Mesodermal cell (in vitro differentiated cells): Measurements from ENCODE around the gene CNNM1.

Experiments
- H3K27ac ChIP-seq: 2 replicates; pipeline ENCODE4 v1.7.0; 2013; ENCODE audit warnings: mild to moderate bottlenecking, low read depth, low read length, moderate library complexity; ENCODE audit not compliant: severe bottlenecking
- H3K36me3 ChIP-seq: 2 replicates; pipeline ENCODE4 v1.7.1; 2013; ENCODE audit warnings: mild to moderate bottlenecking, low read length, moderate library complexity; ENCODE audit not compliant: control insufficient read depth, insufficient read depth
- H3K4me1 ChIP-seq: one replicate; pipeline ENCODE4 v1.7.1; 2013; ENCODE audit warnings: mild to moderate bottlenecking, low read length; ENCODE audit not compliant: insufficient read depth, control insufficient read depth, poor library complexity, severe bottlenecking
- H3K4me3 ChIP-seq: 2 replicates; pipeline ENCODE4 v1.7.0; 2013; ENCODE audit warnings: low read length, control low read depth, mild to moderate bottlenecking; ENCODE audit not compliant: insufficient read depth, poor library complexity, severe bottlenecking; ENCODE audit errors: extremely low read depth
- H3K9me3 ChIP-seq: 2 replicates; pipeline ENCODE4 v1.7.1; 2013; ENCODE audit warnings: mild to moderate bottlenecking, low read length, moderate library complexity; ENCODE audit not compliant: control insufficient read depth
- WGBS, 2 experiments: methylation state at CpG; one replicate each; pipeline ENCODE4 v1.1.5; 2013; ENCODE audit warnings: missing lambda C conversion rate in 2 of 2; ENCODE audit not compliant: insufficient coverage in 2 of 2; 5-methylcytosine and 5-hydroxymethylcytosine counted together

The CNNM1 gene

DNA sequence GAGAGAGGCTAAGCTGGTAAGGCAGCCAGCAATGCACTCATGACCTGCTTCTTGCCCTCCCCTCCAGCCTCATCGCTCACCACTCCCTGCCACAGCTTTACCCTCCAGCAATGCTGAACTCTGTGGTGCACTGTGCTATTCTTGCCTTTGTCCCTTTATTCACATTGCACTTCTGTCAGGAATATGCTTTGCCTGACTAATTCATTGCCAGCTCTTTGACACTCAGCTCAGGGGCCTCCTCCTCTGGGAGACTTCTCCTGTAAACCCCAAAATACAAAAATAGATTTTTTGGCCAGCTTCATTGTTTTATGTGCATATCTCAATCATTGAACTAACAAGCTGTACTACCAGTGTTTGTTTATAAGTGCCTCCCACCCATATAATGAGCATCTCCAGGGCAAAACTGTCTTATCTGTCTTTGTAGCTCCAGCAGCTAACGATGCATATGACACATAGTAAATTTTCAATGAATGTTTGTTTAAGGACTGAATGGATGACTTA is 8.2 kb downstream of the CNNM1 start:
- H3K36me3 ChIP-seq: no peaks in the 10 kb centered on the region
- no peaks in the 10 kb centered on the region for H3K4me1 ChIP-seq
- no peak overlapping the region for H3K4me3 ChIP-seq
- 75 to 92% methylated on average over 1 to 2 of the region's 2 CpGs for WGBS, 2 experiments
- no peak overlapping the region for H3K27ac ChIP-seq
- H3K9me3 ChIP-seq: no peaks in the 10 kb centered on the region

DNA sequence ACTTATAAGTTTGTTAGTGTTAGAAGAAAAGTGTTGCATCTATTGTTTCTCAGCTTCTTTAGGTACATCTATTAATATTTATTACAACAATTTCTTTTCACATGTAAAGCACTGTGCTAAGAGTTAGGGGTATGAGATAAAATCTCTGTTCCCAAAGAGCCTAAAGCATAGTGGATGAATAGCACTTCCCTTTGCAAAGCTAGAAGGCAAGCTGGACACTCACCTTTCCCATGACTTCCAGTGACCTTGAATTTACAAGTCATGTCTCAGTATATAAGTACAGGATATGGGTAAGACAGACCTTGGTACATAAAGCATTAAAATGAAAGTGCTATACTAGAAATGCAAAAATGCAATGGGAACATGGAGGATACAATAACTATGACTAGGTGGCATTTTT is 8.7 kb downstream of the CNNM1 start:
- no peak overlapping the region for H3K27ac ChIP-seq
- no peaks in the 10 kb centered on the region for H3K36me3 ChIP-seq
- no peak overlapping the region for H3K4me3 ChIP-seq
- H3K4me1 ChIP-seq: no peaks in the 10 kb centered on the region
- no peaks in the 10 kb centered on the region for H3K9me3 ChIP-seq

DNA sequence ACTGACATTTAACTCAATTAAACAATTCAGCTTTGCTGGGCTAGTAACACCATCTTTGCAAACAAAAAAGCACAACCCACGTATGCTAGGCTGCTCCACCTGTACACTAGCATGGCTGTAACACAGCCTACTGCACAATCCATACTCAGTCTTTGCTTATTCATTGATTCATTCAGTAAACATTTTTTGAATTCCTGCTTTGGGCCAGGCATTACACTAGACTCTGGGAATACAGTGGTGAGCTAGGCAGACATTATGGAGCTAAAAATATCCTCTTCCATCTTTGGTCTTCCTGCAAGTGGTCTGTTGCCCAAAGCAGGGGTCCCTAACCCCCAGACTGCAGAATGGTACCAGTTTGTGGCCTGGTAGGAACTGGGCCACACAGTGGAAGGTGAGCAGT is 9.9 kb downstream of the CNNM1 start:
- Histone ChIP-seq H3K27ac (no peak overlapping the region), H3K9me3 (no peaks in the 10 kb centered on the region), H3K36me3 (no peaks in the 10 kb centered on the region), H3K4me3 (no peak overlapping the region), H3K4me1 (no peaks in the 10 kb centered on the region)
- 82 to 100% methylated on average over 1 of the region's 1 CpG for WGBS, 2 experiments

DNA sequence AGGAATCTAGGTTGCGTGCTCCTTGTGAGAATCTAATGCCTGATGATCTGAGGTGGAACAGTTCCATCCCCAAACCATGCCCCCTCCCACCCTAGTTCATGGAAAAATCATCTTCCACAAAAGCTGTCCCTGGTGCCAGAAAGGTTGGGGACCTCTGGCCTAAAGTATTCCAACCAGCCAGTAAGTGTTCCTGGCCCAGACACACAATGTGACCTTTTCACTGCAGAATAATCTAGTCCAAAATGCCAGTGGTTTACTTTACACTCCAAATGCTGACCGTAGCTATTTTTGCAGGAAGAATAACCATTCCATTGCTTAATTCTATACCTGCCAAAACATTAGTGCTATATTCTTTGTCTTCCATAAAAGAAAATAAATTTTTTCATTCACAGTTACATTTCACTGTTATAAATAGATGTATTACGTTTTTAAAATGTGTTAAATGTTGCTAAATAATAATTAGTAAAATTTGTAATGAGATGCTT is 10.4 kb downstream of the CNNM1 start:
- 80% methylated on average over 1 of the region's 3 CpGs; no CpG with 5 or more reads in 1 of the 2 experiments for WGBS, 2 experiments
- Histone ChIP-seq H3K27ac (no peak overlapping the region), H3K9me3 (no peaks in the 10 kb centered on the region), H3K4me1 (peaks cover 2% of the 10 kb centered on the region), H3K36me3 (no peaks in the 10 kb centered on the region), H3K4me3 (no peak overlapping the region)

DNA sequence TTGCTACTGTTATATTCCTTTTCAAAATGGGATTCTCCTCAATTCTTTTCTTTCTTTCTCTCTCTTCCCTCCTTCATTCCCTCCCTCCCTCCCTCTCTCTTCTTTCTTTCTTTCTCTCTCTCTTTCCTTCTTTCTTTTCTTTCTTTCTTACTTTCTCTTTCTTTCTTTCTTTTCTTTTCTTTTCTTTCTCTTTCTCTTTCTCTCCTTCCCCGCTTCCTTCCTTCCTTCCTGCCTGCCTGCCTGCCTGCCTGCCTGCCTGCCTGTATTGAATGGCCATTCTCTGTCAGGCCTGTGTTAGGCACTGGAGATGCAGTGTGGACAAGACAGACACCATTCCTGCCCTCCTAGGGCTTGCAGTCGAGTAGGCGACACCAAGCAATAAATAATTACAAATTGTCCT is 11.5 kb downstream of the CNNM1 start:
- H3K9me3 ChIP-seq: no peaks in the 10 kb centered on the region
- H3K36me3 ChIP-seq: no peaks in the 10 kb centered on the region
- no peak overlapping the region for H3K27ac ChIP-seq
- H3K4me3 ChIP-seq: no peak overlapping the region
- WGBS, 2 experiments: 100% methylated on average over 1 of the region's 3 CpGs; no CpG with 5 or more reads in 1 of the 2 experiments
- peaks cover 4% of the 10 kb centered on the region for H3K4me1 ChIP-seq

DNA sequence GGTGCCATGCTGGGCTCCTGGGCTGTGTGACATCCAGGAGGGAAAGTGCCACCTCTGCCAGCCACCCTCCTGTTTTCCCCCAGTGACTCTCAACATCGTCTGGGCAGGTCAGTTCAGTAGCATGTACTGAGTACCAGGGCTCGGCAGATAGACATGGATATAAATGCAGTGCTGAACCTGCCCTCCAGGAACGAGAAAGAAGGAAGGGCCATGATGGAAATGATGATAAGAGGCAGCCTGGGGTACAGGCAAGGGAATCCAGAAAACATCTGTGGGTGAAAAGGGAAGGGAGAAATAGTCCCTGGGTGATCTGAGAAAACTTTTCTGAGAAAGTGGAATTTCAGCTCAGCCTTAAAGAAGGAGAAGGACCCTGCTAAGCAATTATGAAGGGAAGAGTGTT is 12.1 kb downstream of the CNNM1 start:
- Histone ChIP-seq H3K36me3 (no peaks in the 10 kb centered on the region), H3K4me1 (peaks cover 4% of the 10 kb centered on the region), H3K4me3 (no peak overlapping the region), H3K27ac (no peak overlapping the region), H3K9me3 (no peaks in the 10 kb centered on the region)
- 76 to 81% methylated on average over 3 of the region's 3 CpGs for WGBS, 2 experiments

DNA sequence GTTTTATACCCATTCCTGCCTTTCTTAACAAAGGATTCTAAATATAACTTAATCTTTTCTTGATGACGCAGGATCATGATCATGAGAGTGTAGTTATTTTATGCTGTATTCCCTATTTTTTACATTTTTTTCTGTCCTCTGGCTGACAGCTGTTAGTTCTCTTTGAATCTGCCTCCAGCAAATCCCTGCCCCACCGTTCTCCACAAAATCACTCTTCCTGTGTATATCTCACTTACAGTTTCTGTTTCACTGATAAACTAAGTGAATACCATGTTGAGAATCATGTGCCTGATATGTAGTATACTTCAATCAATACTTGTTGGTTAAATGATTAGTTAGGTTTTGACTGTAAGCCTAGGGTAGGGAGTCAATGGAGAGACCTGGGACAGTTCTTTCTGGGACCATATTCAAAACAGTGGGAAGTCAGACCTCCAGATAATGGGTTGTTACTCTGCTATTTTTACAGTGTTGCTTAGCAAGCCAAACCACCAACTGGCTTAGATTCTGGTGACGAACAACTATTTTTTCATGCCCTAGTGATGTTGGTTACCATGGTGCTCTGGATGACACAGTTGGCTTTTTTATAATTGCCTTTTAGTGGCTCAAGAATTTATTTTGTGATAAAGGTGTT is 12.8 kb downstream of the CNNM1 start:
- Histone ChIP-seq H3K27ac (peak overlapping the region; percentile 30), H3K4me1 (peaks cover 4% of the 10 kb centered on the region), H3K36me3 (no peaks in the 10 kb centered on the region), H3K9me3 (no peaks in the 10 kb centered on the region), H3K4me3 (no peak overlapping the region)
- WGBS, 2 experiments: 90% methylated on average over 2 of the region's 3 CpGs; no CpG with 5 or more reads in 1 of the 2 experiments

DNA sequence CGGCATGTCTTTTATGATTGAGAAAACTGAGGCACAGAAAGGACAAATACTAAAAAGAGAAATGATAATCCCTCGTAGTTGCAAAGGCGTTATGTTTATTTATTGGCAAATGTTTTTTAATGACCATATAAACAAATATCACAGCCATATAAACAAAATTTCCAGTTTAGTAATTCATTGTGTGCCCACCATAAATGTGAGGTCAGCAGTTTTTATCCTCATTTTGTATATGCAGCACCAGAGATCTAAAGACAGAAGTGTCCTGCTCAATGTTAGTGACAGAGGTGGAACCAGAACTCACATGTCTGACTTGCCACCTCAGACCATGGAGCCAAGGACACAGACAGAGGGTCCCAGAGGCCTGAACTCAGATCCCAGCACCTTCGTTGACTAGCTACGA is 14.1 kb downstream of the CNNM1 start:
- H3K4me1 ChIP-seq: peaks cover 4% of the 10 kb centered on the region
- H3K9me3 ChIP-seq: no peaks in the 10 kb centered on the region
- WGBS, 2 experiments: 92 to 95% methylated on average over 1 to 3 of the region's 5 CpGs
- no peak overlapping the region for H3K27ac ChIP-seq
- H3K36me3 ChIP-seq: no peaks in the 10 kb centered on the region
- no peak overlapping the region for H3K4me3 ChIP-seq

DNA sequence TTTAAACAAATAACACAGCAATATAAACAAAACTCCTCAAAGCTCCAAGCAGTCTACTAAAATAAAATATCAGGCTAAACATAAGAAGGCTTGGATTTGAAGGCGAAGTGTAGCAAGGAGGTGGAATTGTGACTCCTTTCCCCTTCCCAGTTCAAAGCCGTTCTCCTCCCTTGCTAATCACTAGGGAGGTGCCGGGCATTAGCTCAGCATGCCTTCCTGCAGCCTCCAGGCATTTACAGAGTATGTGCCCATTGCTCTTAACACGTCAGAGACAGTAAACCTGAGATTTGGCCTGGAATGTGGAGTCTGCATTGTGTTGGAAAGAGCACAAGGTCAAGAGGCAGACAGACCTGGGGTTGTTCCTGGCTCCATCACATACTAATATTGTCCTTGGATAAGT is 15.6 kb downstream of the CNNM1 start:
- 0 to 46% methylated on average over 1 to 2 of the region's 4 CpGs for WGBS, 2 experiments
- Histone ChIP-seq H3K36me3 (no peaks in the 10 kb centered on the region), H3K9me3 (no peaks in the 10 kb centered on the region), H3K27ac (no peak overlapping the region), H3K4me1 (peaks cover 4% of the 10 kb centered on the region), H3K4me3 (no peak overlapping the region)

DNA sequence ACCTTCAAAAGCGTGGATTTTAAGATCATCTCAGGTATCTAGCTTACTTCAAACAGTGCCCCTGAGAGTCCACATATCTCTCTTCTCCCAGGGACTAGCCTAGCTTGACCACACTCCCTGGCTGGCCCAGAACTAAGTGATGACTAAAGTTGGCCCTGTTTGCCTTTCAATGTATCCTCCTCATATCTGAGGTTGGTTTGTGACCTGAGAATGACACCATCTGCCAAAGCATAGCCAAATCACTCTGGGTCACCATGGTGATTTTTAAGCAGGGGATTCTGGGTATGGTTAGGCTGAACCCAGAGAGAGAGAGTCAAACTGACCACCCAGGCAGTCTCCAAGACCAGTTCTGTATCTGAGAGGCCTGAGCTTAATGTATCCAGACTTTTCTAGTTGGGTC is 16.2 kb downstream of the CNNM1 start:
- H3K4me1 ChIP-seq: peaks cover 4% of the 10 kb centered on the region
- 90 to 100% methylated on average over 1 of the region's 1 CpG for WGBS, 2 experiments
- no peaks in the 10 kb centered on the region for H3K9me3 ChIP-seq
- H3K4me3 ChIP-seq: no peak overlapping the region
- H3K36me3 ChIP-seq: no peaks in the 10 kb centered on the region
- no peak overlapping the region for H3K27ac ChIP-seq

DNA sequence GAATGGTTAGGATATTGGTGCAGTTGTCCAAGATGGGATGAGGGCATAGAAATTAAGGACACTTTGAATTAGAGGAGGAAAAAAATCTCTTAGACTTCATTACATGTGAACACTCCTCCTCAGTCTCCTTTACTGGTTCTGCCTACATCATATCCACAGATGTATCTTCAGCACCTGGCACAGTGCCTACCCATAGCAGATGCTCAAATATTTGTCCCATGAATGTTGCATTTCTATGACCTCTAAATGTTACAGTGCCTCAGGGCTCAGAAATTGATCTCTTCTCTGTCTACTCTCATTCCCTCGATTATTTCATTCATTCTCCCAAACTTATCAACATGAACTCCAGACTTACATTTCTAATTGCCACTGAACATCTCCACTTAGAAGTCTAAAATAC is 17.1 kb downstream of the CNNM1 start:
- Histone ChIP-seq H3K9me3 (no peaks in the 10 kb centered on the region), H3K36me3 (no peaks in the 10 kb centered on the region), H3K4me1 (peaks cover 4% of the 10 kb centered on the region), H3K4me3 (no peak overlapping the region), H3K27ac (no peak overlapping the region)
- 100% methylated on average over 1 of the region's 1 CpG for WGBS, 2 experiments
